Upper lobe of left lung (tissue), 6 donors: ENCODE measurements around the gene PNPLA2. TPM values are rescaled to one million over a fixed set of nuclear protein-coding genes. Genes with fewer than 3 reads are reported as not detected.
A peak's percentile ranks its signal among the peaks of the same experiment; 100 is the strongest.

Source experiments
- ATAC-seq, 2 donors: fragments of 200-7000 bp; cut with Tn5 transposase; one replicate each; pipeline ENCODE4 v1.9.1; 2022; ENCODE audit warnings: mild to moderate bottlenecking in 2 of 2, moderate library complexity in 2 of 2; ENCODE audit not compliant: low FRiP score in 2 of 2
- DNase-seq, 2 donors: peaks; one replicate each; pipeline ENCODE4 v3.0.0-alpha.2; 2019 to 2020
- H3K27ac ChIP-seq, 4 donors: fragments of 200-600 bp; sonication (generic); one replicate each; pipeline ENCODE4 v1.5.1; 2016 to 2019
- H3K27me3 ChIP-seq, 4 donors: fragments of 200-600 bp; sonication (generic); one replicate each; pipeline ENCODE4 v1.5.1; 2017 to 2019
- H3K36me3 ChIP-seq, 4 donors: fragments of 200-600 bp; sonication (generic); one replicate each; pipeline ENCODE4 v1.5.1; 2016 to 2019
- H3K4me1 ChIP-seq, 4 donors: fragments of 200-600 bp; sonication (generic); one replicate each; pipeline ENCODE4 v1.5.1; 2018 to 2019
- H3K4me3 ChIP-seq, 4 donors: fragments of 200-600 bp; sonication (generic); one replicate each; pipeline ENCODE4 v1.5.1; 2017 to 2019; ENCODE audit warnings: mild to moderate bottlenecking in 2 of 4, moderate library complexity in 1 of 4
- H3K9me3 ChIP-seq, 4 donors: fragments of 200-600 bp; sonication (generic); one replicate each; pipeline ENCODE4 v1.5.1; 2018 to 2019
- CTCF ChIP-seq, 6 experiments: fragments of 450-650 bp in 4 of 6; fragments of 200-600 bp in 2 of 6; sonication (generic) in 2 of 6; IDR thresholded peaks; one replicate each; pipeline ENCODE4 v1.5.1; 2016 to 2019; ENCODE audit warnings: antibody characterized with exemption in 6 of 6
- EP300 ChIP-seq, 4 donors: sonication (generic); formaldehyde crosslinking; IDR thresholded peaks; one replicate each; pipeline ENCODE4 v1.5.1; 2017; ENCODE audit warnings: antibody characterized with exemption in 4 of 4, control low read depth in 2 of 4
- POLR2A ChIP-seq, 4 donors: fragments of 450-650 bp; IDR thresholded peaks; one replicate each; pipeline ENCODE4 v1.5.1; 2016 to 2017; ENCODE audit warnings: antibody characterized with exemption in 4 of 4, mild to moderate bottlenecking in 2 of 4
- POLR2AphosphoS5 ChIP-seq, 2 donors: sonication (generic); formaldehyde crosslinking; IDR thresholded peaks; one replicate each; pipeline ENCODE4 v1.5.1; 2017; ENCODE audit warnings: antibody characterized with exemption in 2 of 2
- WGBS, 2 donors: methylation state at CpG; one replicate each; pipeline ENCODE4 v1.1.5; 2017 to 2018; 5-methylcytosine and 5-hydroxymethylcytosine counted together
- total RNA-seq, 6 donors: library from RNA; depleted of rRNA in 4 of 6; stranded (reverse); fragments of >200 nt in 4 of 6; gene quantifications; one replicate each; pipeline versions ENCODE4 v1.1.0 to v1.2.1, GENCODE V29; 2016 to 2021
- donor health status: DM: no; HTN: no; CAD: no; lungs with moderate emphysema.
- donor health status: DM: no; HTN: yes; CAD: no; lungs with severe emphysema.

PNPLA2 gene
- total RNA-seq, 6 donors from 2014 or later = 74.5 to 303 (median 164) TPM

- H3K36me3 ChIP-seq = peaks cover 0 to 26% (median 19%) of the 10 kb centered on the region in 4 donors
- peak overlapping the region; percentile 73 to 99 (median 90) for H3K4me3 ChIP-seq
- peak overlapping the region; percentile 93 to 98 (median 95) for H3K27ac ChIP-seq
- no peaks in the 10 kb centered on the region for H3K27me3 ChIP-seq
- ATAC-seq = no peak
- peak in 1 of 2 donors; percentile 2 for DNase-seq
- TF ChIP-seq POLR2A (IDR thresholded peaks at IDR 0.05) (no peak), EP300 (IDR thresholded peaks at IDR 0.05) (no peak), CTCF (IDR thresholded peaks at IDR 0.05) (no peak), POLR2AphosphoS5 (IDR thresholded peaks at IDR 0.05) (no peak)
- H3K9me3 ChIP-seq = no peaks in the 10 kb centered on the region
- H3K4me1 ChIP-seq = peaks cover 32 to 55% (median 43%) of the 10 kb centered on the region in 4 donors
- 29 to 56% methylated on average over 19 to 36 of the region's 36 CpGs for WGBS, 2 donors
These were observed 10.1 kb upstream of the PNPLA2 start for GRCh38 chr11:808427-809286.

GRCh38 chr11:809287-810039 lies 9.3 kb upstream of the PNPLA2 start, which contains the start of gene RPLP2:
TSS of gene RPLP2 (plus strand) at chr11:809967. CDS start at chr11:810235, 268 bp downstream.
- H3K36me3 ChIP-seq = peaks cover 0 to 31% (median 21%) of the 10 kb centered on the region in 4 donors
- WGBS, 2 donors = 0% methylated on average over 43 of the region's 81 CpGs; no CpG with 5 or more reads in 1 of the 2 donors
- H3K4me1 ChIP-seq = peaks cover 24 to 47% (median 35%) of the 10 kb centered on the region in 4 donors
- DNase-seq (peak; percentile 98 to 99), ATAC-seq (peak; percentile 95 to 97)
- H3K9me3 ChIP-seq = no peaks in the 10 kb centered on the region
- H3K27ac ChIP-seq = peak within 1 kb of the TSS; percentile 93 to 98 (median 95)
- H3K27me3 ChIP-seq = no peaks in the 10 kb centered on the region
- H3K4me3 ChIP-seq = peak within 1 kb of the TSS; percentile 73 to 99 (median 90)
- TF ChIP-seq CTCF (IDR thresholded peaks at IDR 0.05) = peak in 4 of 6 experiments; percentile 7 to 50 (median 22)
- TF ChIP-seq POLR2AphosphoS5 (IDR thresholded peaks at IDR 0.05) = peak; percentile 93 to 97
- peak in 1 of 4 donors; percentile 65 for TF ChIP-seq EP300 (IDR thresholded peaks at IDR 0.05)
- TF ChIP-seq POLR2A (IDR thresholded peaks at IDR 0.05) = peak; percentile 67 to 91 (median 86)

- no peaks in the 10 kb centered on the region for H3K27me3 ChIP-seq
- WGBS, 2 donors = 0 to 1% methylated on average over 5 to 38 of the region's 55 CpGs
- peaks cover 18 to 41% (median 31%) of the 10 kb centered on the region in 4 donors for H3K4me1 ChIP-seq
- DNase-seq = no peak
- peak overlapping the region; percentile 73 to 99 (median 90) for H3K4me3 ChIP-seq
- H3K36me3 ChIP-seq = peaks cover 0 to 36% (median 22%) of the 10 kb centered on the region in 4 donors
- TF ChIP-seq EP300 (IDR thresholded peaks at IDR 0.05) (no peak), POLR2A (IDR thresholded peaks at IDR 0.05) (no peak), POLR2AphosphoS5 (IDR thresholded peaks at IDR 0.05) (no peak), CTCF (IDR thresholded peaks at IDR 0.05) (peak in 2 of 6 experiments; percentile 15 to 52)
- peak in 1 of 2 donors; percentile 4 for ATAC-seq
- no peaks in the 10 kb centered on the region for H3K9me3 ChIP-seq
- peak overlapping the region; percentile 93 to 98 (median 95) for H3K27ac ChIP-seq
These were observed 8.6 kb upstream of the PNPLA2 start for GRCh38 chr11:810040-810567.

DNA sequence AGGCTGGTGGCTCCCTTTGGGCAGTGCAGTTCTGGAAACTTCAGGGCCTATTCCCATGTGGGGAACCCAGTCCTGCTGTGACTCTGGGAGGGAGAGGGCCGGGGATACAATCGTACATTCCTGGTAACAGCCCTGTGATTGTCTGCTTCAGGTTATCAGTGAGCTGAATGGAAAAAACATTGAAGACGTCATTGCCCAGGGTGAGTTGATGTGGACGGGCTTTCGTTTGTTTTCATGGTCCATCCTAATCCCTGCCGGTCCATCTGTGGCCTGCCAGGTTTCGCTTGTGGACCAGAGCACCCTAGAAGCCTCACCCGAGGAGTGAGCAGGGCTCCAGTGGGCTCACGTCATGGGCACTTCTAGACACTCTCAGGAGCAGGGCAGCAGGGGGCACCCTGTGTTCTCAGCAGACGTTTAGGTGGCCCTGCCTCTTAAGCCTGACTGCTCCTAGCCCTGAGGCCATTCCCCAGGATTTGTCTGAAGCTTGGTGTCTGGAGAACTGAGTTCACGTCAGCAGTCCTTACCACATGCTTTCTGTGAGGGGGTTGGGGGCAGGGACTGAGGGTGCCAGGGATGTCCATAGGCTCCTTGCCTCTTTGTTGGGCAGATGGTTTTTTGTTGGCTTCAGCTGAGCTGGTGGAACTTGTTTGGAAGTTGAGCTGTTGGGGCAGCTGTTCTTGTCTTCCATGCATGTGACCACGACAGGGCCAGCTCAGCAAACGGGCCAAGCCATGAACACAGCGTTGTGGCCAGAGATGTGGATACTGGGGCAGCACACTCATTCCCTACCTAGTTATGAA lies 7.1 kb upstream of the PNPLA2 start:
- H3K36me3 ChIP-seq = peaks cover 0 to 44% (median 23%) of the 10 kb centered on the region in 4 donors
- H3K4me1 ChIP-seq = peaks cover 18 to 33% (median 26%) of the 10 kb centered on the region in 4 donors
- H3K4me3 ChIP-seq = peak overlapping the region in 1 of 4 donors; percentile 94
- H3K9me3 ChIP-seq = no peaks in the 10 kb centered on the region
- ATAC-seq = no peak
- no peak for TF ChIP-seq EP300 (IDR thresholded peaks at IDR 0.05)
- TF ChIP-seq POLR2A (IDR thresholded peaks at IDR 0.05) = no peak
- TF ChIP-seq POLR2AphosphoS5 (IDR thresholded peaks at IDR 0.05) = no peak
- TF ChIP-seq CTCF (IDR thresholded peaks at IDR 0.05) = no peak
- DNase-seq = no peak
- 76% methylated on average over 6 to 14 of the region's 14 CpGs for WGBS, 2 donors
- H3K27ac ChIP-seq = peak overlapping the region in 2 of 4 donors; percentile 4 to 93
- no peaks in the 10 kb centered on the region for H3K27me3 ChIP-seq
